Measurements from ENCODE around the gene ZSCAN21. TPM values are rescaled to one million over a fixed set of nuclear protein-coding genes. Genes with fewer than 3 reads are reported as not detected.

ZSCAN21 gene
- total and polyA plus RNA-seq, 2 donors (not counting 3 experiments of a cell fraction or from before 2014, with no cell fraction given): 7.4 to 7.7 TPM

- Histone ChIP-seq H3K9me1 (replicated peaks; ENCODE audit: control insufficient read depth, extremely low read depth, insufficient read depth, low read length) (no peaks in the 10 kb centered on the region), H2AFZ (ENCODE audit: low read depth, low read length) (no peak overlapping the region), H3K36me3 (ENCODE audit: control insufficient read depth in 2 of 2, extremely low read depth in 1 of 2, insufficient read depth in 2 of 2, low read length in 2 of 2) (peaks cover 21 to 26% of the 10 kb centered on the region in 2 experiments), H3K4me1 (ENCODE audit: control insufficient read depth, extremely low read depth, insufficient read depth, low read length) (peaks cover 39% of the 10 kb centered on the region), H3K4me2 (ENCODE audit: insufficient read depth, low read length) (peak overlapping the region; percentile 53), H4K20me1 (replicated peaks; ENCODE audit: control insufficient read depth, extremely low read depth, insufficient read depth, low read length) (no peaks in the 10 kb centered on the region), H3K4me3 (replicated peaks in 1 of 3; ENCODE audit: insufficient read depth in 1 of 3, low read depth in 1 of 3, low read length in 3 of 3) (peak overlapping the region; percentile 62 to 74 (median 68)), H3K79me2 (ENCODE audit: control insufficient read depth, insufficient read depth, low read length) (peaks cover 19% of the 10 kb centered on the region), H3K9ac (replicated peaks; ENCODE audit: extremely low read depth, insufficient read depth, low read length) (peak overlapping the region; percentile 90), H3K9me3 (replicated peaks; ENCODE audit: control insufficient read depth, insufficient read depth, low read length) (no peaks in the 10 kb centered on the region), H3K27ac (ENCODE audit: insufficient read depth, low read depth, low read length) (peak overlapping the region; percentile 94), H3K27me3 (ENCODE audit: control insufficient read depth in 2 of 2, insufficient read depth in 2 of 2, low read length in 2 of 2) (no peaks in the 10 kb centered on the region)
- intact Hi-C loops (cut with micrococcal nuclease) (loop anchor here (10.0 kb wide), 1 partner anchor 175 kb away; the partner anchor contains the start of gene TRIM4), dilution Hi-C loops (cut with MboI; ENCODE audit: extremely low pct_ligation_motif_present, low sequenced_read_pairs) (no loop called here)
- CTCF ChIA-PET: interaction anchor here (0.5 to 2.9 kb wide), 4 partner anchors 9 to 13 kb away, joined by 3 to 18 read pairs (median 4); partner anchors contain the start of genes AP4M1 and MCM7
- no peak for TF ChIP-seq JUN (IDR thresholded peaks at IDR 0.05; ENCODE audit: borderline replicate concordance, insufficient read depth, insufficient read length, low read depth)
- no peak for TF ChIP-seq GATA2 (IDR thresholded peaks at IDR 0.05; ENCODE audit: insufficient read depth, insufficient read length, low read depth, low read length)
- no peak for TF ChIP-seq POLR2AphosphoS5 (IDR thresholded peaks at IDR 0.05; ENCODE audit: insufficient read depth, low read depth, low read length)
- no peak for TF ChIP-seq FOS (IDR thresholded peaks at IDR 0.05; ENCODE audit: borderline replicate concordance, insufficient read depth, low read length)
- TF ChIP-seq, protein P1, sequence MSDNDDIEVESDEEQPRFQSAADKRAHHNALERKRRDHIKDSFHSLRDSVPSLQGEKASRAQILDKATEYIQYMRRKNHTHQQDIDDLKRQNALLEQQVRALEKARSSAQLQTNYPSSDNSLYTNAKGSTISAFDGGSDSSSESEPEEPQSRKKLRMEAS (IDR thresholded peaks at IDR 0.05; ENCODE audit: insufficient read depth, insufficient read length): no peak
- no peak for TF ChIP-seq EZH2 (IDR thresholded peaks at IDR 0.05; ENCODE audit: borderline replicate concordance, low read depth, low read length, severe bottlenecking)
- no peak for TF ChIP-seq CTCF (IDR thresholded peaks at IDR 0.05; ENCODE audit: extremely low read depth in 1 of 2, insufficient read depth in 1 of 2, low read depth in 1 of 2, low read length in 2 of 2)
- no peak for TF ChIP-seq MYC (IDR thresholded peaks at IDR 0.05; ENCODE audit: low read depth, low read length)
- TF ChIP-seq POLR2A (IDR thresholded peaks at IDR 0.05; ENCODE audit: low read depth, low read length): no peak
- POLR2A ChIA-PET: interaction anchor here (1.0 to 1.9 kb wide), 3 partner anchors 9 to 12 kb away, joined by 3 to 6 read pairs (median 4); partner anchors contain the start of genes AP4M1 and MCM7
- no peak for DNase-seq (ENCODE audit: low read depth, low spot score)
- peak; percentile 38 for FAIRE-seq
- no TSS peak for BruUV-seq (replicated peaks)
Measured at GRCh38 chr7:100089458-100090196, 40.1 kb downstream of the ZSCAN21 start.
